ENCODE results near the gene LYPD6B. TPM values are rescaled to one million over a fixed set of nuclear protein-coding genes. Genes with fewer than 3 reads are reported as not detected.

The LYPD6B gene
- total RNA-seq, 1 experiment from 2014 or later, result not detected

DNA sequence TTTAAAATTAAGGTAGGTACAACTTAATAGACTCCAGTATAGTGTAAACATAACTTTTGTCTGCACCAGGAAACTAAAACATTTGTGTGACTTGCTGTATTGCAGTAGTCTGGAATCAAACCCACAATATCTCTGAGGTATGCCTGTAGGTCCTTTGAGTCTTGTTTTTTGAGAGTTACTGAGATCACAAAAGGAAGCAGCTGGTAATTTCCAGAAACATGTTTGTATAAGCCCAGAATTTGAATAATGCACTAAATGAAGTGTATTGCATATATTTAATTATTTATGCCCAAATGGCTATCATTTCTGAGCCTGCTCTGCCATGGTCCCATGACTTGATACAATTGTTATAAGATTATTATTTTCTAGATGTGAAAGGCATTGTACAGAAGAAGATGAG is 148.6 kb downstream of the LYPD6B start:
- peak; percentile 90 for DNase-seq (ENCODE audit: low spot score)
- Histone ChIP-seq H3K36me3 (ENCODE audit: insufficient read depth, low read length, poor library complexity, severe bottlenecking) (no peaks in the 10 kb centered on the region), H3K4me3 (ENCODE audit: low read depth, low read length, poor library complexity, severe bottlenecking) (no peak overlapping the region), H3K4me1 (ENCODE audit: insufficient read depth, low read length, poor library complexity, severe bottlenecking) (peaks cover 51% of the 10 kb centered on the region), H3K27me3 (replicated peaks; ENCODE audit: insufficient read depth, low read depth, low read length, poor library complexity) (no peaks in the 10 kb centered on the region), H3K27ac (ENCODE audit: low read depth, low read length, poor library complexity, severe bottlenecking) (peak overlapping the region; percentile 66), H3K9me3 (ENCODE audit: low read depth, low read length, poor library complexity, severe bottlenecking) (no peaks in the 10 kb centered on the region)
- intact Hi-C loops (cut with micrococcal nuclease; ENCODE audit: unreplicated experiment), result no loop called here
- no peak for TF ChIP-seq EZH2 (IDR thresholded peaks at IDR 0.05; ENCODE audit: borderline replicate concordance, low read depth, low read length, poor library complexity, severe bottlenecking)
- TF ChIP-seq, protein P1, sequence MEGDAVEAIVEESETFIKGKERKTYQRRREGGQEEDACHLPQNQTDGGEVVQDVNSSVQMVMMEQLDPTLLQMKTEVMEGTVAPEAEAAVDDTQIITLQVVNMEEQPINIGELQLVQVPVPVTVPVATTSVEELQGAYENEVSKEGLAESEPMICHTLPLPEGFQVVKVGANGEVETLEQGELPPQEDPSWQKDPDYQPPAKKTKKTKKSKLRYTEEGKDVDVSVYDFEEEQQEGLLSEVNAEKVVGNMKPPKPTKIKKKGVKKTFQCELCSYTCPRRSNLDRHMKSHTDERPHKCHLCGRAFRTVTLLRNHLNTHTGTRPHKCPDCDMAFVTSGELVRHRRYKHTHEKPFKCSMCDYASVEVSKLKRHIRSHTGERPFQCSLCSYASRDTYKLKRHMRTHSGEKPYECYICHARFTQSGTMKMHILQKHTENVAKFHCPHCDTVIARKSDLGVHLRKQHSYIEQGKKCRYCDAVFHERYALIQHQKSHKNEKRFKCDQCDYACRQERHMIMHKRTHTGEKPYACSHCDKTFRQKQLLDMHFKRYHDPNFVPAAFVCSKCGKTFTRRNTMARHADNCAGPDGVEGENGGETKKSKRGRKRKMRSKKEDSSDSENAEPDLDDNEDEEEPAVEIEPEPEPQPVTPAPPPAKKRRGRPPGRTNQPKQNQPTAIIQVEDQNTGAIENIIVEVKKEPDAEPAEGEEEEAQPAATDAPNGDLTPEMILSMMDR (conservative IDR thresholded peaks at IDR 0.05; ENCODE audit: low read depth, low read length), result no peak
- CTCF ChIA-PET, result interaction anchor here (0.6 kb wide), 1 partner anchor 542 kb away, joined by 6 read pairs; no protein-coding TSS in a partner anchor
- POLR2A ChIA-PET (ENCODE audit: low non-redundant PET), result no interaction called here
- no TSS peak for BruUV-seq (replicated peaks)

DNA sequence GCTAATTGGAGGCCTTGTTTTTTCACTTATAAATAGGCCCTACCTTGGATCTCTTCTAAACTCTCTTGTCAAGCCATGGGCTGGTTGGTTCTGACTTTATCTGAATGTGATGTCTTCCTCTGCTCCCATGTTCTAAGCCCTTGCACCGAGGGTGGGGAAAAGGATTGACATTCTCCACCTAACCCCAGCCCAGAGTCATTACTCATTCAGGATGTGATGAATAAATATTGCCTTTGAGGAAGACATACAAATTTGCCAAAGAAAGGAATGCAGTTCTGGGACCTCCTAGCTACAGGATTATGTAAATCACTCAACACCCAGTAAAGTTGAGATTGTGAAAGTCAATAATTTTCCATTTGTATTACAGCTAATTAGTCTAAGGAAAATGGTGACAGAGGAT is 149.8 kb downstream of the LYPD6B start:
- Histone ChIP-seq H3K9me3 (ENCODE audit: low read depth, low read length, poor library complexity, severe bottlenecking) (no peaks in the 10 kb centered on the region), H3K27ac (ENCODE audit: low read depth, low read length, poor library complexity, severe bottlenecking) (peak overlapping the region; percentile 66), H3K27me3 (replicated peaks; ENCODE audit: insufficient read depth, low read depth, low read length, poor library complexity) (no peaks in the 10 kb centered on the region), H3K36me3 (ENCODE audit: insufficient read depth, low read length, poor library complexity, severe bottlenecking) (no peaks in the 10 kb centered on the region), H3K4me1 (ENCODE audit: insufficient read depth, low read length, poor library complexity, severe bottlenecking) (peaks cover 45% of the 10 kb centered on the region), H3K4me3 (ENCODE audit: low read depth, low read length, poor library complexity, severe bottlenecking) (no peak overlapping the region)
- no TSS peak for BruUV-seq (replicated peaks)
- POLR2A ChIA-PET (ENCODE audit: low non-redundant PET), result no interaction called here
- peak; percentile 79 for DNase-seq (ENCODE audit: low spot score)
- CTCF ChIA-PET, result no interaction called here
- intact Hi-C loops (cut with micrococcal nuclease; ENCODE audit: unreplicated experiment), result no loop called here
- TF ChIP-seq, protein P1 (conservative IDR thresholded peaks at IDR 0.05; ENCODE audit: low read depth, low read length), result no peak
- no peak for TF ChIP-seq EZH2 (IDR thresholded peaks at IDR 0.05; ENCODE audit: borderline replicate concordance, low read depth, low read length, poor library complexity, severe bottlenecking)

DNA sequence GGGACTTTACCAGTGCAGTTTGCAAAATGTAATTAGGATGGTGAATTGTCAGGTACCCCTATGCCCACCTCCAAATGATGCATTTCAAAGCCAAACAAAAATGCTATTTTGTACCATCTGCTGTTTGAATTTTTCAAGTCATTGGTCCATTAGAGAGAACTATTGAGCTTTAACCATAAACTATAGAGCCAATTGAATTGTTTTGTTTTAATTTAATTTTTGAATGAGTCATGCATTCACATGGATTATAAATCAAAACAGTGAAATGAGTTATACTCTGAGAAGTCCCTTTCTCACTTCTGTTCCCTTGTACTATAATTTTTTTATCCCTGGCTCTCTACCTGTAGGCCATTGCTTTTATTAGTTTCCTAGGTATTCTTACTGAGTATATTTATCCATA is 151.3 kb downstream of the LYPD6B start:
- Histone ChIP-seq H3K9me3 (ENCODE audit: low read depth, low read length, poor library complexity, severe bottlenecking) (no peaks in the 10 kb centered on the region), H3K4me1 (ENCODE audit: insufficient read depth, low read length, poor library complexity, severe bottlenecking) (peaks cover 42% of the 10 kb centered on the region), H3K27ac (ENCODE audit: low read depth, low read length, poor library complexity, severe bottlenecking) (no peak overlapping the region), H3K36me3 (ENCODE audit: insufficient read depth, low read length, poor library complexity, severe bottlenecking) (no peaks in the 10 kb centered on the region), H3K4me3 (ENCODE audit: low read depth, low read length, poor library complexity, severe bottlenecking) (no peak overlapping the region), H3K27me3 (replicated peaks; ENCODE audit: insufficient read depth, low read depth, low read length, poor library complexity) (no peaks in the 10 kb centered on the region)
- ChIA-PET CTCF (no interaction called here), POLR2A (ENCODE audit: low non-redundant PET) (no interaction called here)
- no TSS peak for BruUV-seq (replicated peaks)
- TF ChIP-seq, protein P1 (conservative IDR thresholded peaks at IDR 0.05; ENCODE audit: low read depth, low read length), result no peak
- TF ChIP-seq EZH2 (IDR thresholded peaks at IDR 0.05; ENCODE audit: borderline replicate concordance, low read depth, low read length, poor library complexity, severe bottlenecking), result no peak
- intact Hi-C loops (cut with micrococcal nuclease; ENCODE audit: unreplicated experiment), result no loop called here
- no peak for DNase-seq (ENCODE audit: low spot score)

Measured in A673 (cell line).